ENCODE results near the gene TYMP.

DNA sequence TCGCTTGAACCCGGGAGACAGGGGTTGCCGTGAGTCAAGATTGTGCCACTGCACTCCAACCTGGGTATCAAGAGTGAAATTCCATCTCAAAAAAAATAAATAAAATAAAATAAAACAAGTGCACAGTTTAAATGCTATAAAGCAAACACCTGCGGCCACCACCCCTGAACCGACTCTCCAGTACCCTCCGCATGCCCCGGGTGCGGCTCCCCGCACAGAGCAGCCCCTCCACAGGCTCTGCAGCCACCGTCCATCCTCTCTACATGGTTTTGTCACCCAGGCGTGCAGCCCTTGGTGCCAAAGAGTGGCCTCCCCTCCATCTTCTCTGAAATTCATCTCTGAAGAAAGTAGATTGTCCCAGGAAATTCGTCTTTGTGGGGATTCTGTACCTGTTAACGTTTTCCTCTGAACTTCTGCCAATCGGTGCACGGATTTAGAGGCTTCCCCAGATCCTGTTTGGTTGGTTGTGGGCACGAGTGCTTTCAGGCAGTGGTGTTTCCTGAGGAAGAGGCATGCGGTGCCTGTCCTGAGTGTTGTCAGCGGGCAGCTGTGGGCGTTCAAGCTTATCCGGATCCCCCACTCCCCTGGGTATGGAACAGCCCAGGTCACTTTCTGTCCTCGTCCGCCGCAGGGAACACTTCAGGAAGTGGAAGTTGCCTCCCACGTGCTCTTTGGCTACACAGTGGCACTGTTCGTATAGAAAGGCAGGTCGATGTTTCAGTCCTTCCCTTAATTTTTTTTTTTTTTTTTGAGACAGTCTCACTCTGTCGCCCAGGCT, 39.1 kb downstream of the TYMP start:
- TF ChIP-seq, protein P1, sequence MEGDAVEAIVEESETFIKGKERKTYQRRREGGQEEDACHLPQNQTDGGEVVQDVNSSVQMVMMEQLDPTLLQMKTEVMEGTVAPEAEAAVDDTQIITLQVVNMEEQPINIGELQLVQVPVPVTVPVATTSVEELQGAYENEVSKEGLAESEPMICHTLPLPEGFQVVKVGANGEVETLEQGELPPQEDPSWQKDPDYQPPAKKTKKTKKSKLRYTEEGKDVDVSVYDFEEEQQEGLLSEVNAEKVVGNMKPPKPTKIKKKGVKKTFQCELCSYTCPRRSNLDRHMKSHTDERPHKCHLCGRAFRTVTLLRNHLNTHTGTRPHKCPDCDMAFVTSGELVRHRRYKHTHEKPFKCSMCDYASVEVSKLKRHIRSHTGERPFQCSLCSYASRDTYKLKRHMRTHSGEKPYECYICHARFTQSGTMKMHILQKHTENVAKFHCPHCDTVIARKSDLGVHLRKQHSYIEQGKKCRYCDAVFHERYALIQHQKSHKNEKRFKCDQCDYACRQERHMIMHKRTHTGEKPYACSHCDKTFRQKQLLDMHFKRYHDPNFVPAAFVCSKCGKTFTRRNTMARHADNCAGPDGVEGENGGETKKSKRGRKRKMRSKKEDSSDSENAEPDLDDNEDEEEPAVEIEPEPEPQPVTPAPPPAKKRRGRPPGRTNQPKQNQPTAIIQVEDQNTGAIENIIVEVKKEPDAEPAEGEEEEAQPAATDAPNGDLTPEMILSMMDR (IDR thresholded peaks at IDR 0.05) = no peak
- no peak for TF ChIP-seq EP300 (IDR thresholded peaks at IDR 0.05)
- no peak for TF ChIP-seq POLR2AphosphoS5 (IDR thresholded peaks at IDR 0.05)
